T-cell (primary cell): Measurements from ENCODE around the gene EFCC1. TPM values are rescaled to one million over a fixed set of nuclear protein-coding genes. Genes with fewer than 3 reads are reported as not detected.

Source experiments
- ATAC-seq, 4 experiments: fragments of 200-7000 bp in 3 of 4; fragments of 150-1000 bp in 1 of 4; cut with Tn5 transposase; replicated peaks in 1 of 4; 1 replicate in 3 of 4; 2 replicates in 1 of 4; pipeline ENCODE4 v1.10.0; 2021; ENCODE audit warnings: moderate library complexity in 3 of 4, mild to moderate bottlenecking in 2 of 4, moderate number of reproducible peaks in 1 of 4
- CTCF ChIA-PET, 2 donors: fragments of 300-600 bp; sonication (Branson Sonifier 250); formaldehyde crosslinking; loops; one replicate each; lab custom pipeline; 2022; ENCODE audit warnings: antibody characterized with exemption in 2 of 2; lab: Charles Lee
- POLR2A ChIA-PET, 2 donors: fragments of 300-600 bp; sonication (Branson Sonifier 250); formaldehyde crosslinking; loops; one replicate each; lab custom pipeline; 2022; ENCODE audit warnings: antibody characterized with exemption in 2 of 2; lab: Charles Lee
- DNase-seq, 35 experiments: peaks; one replicate each; pipeline versions ENCODE4 v3.0.0 to v3.0.0-alpha.2; 2013 to 2023
- H3K27ac ChIP-seq: one replicate; pipeline ENCODE4 v1.5.1; 2013; ENCODE audit warnings: low read length
- H3K27me3 ChIP-seq, 2 experiments: replicated peaks in 1 of 2; 1 replicate in 1 of 2; 2 replicates in 1 of 2; pipeline versions ENCODE4 v1.6.1 to v1.7.0; 2013; ENCODE audit warnings: low read length in 1 of 2, mixed read lengths in 1 of 2; ENCODE audit not compliant: control insufficient read depth in 2 of 2, insufficient read depth in 2 of 2; ENCODE audit errors: extremely low read depth in 1 of 2
- H3K36me3 ChIP-seq, 2 donors: 1 replicate in 1 of 2; 2 replicates in 1 of 2; pipeline versions ENCODE4 v1.6.1 to v1.7.0; 2013; ENCODE audit warnings: low read length in 1 of 2; ENCODE audit not compliant: control insufficient read depth in 2 of 2, insufficient read depth in 1 of 2; ENCODE audit errors: extremely low read depth in 1 of 2
- H3K4me1 ChIP-seq, 2 experiments: 1 replicate in 1 of 2; 2 replicates in 1 of 2; pipeline versions ENCODE4 v1.6.1 to v1.7.0; 2013; ENCODE audit warnings: low read length in 2 of 2, mixed read lengths in 1 of 2; ENCODE audit not compliant: insufficient read depth in 2 of 2, control insufficient read depth in 1 of 2; ENCODE audit errors: extremely low read depth in 1 of 2
- H3K4me3 ChIP-seq, 2 donors: 1 replicate in 1 of 2; 2 replicates in 1 of 2; pipeline versions ENCODE4 v1.5.1 to v1.7.0; 2013; ENCODE audit warnings: mild to moderate bottlenecking in 2 of 2, low read length in 1 of 2, moderate library complexity in 1 of 2; ENCODE audit not compliant: control insufficient read depth in 1 of 2; ENCODE audit errors: extremely low read depth in 1 of 2
- H3K9me3 ChIP-seq: 2 replicates; pipeline ENCODE4 v1.7.0; 2013
- H3K27ac Mint-ChIP-seq, 2 donors: one replicate each; pipeline ENCODE4 v1.8.0; 2020 to 2021; ENCODE audit warnings: mild to moderate bottlenecking in 2 of 2, mixed read lengths in 2 of 2
- H3K27me3 Mint-ChIP-seq, 2 donors: one replicate each; pipeline ENCODE4 v1.8.0; 2021 to 2022; ENCODE audit warnings: mixed read lengths in 2 of 2
- H3K36me3 Mint-ChIP-seq: one replicate; pipeline ENCODE4 v1.8.0; 2021; ENCODE audit warnings: mixed read lengths
- H3K4me1 Mint-ChIP-seq, 3 donors: one replicate each; pipeline ENCODE4 v1.8.0; 2020 to 2022; ENCODE audit warnings: mixed read lengths in 3 of 3, mild to moderate bottlenecking in 1 of 3
- H3K4me3 Mint-ChIP-seq, 3 donors: one replicate each; pipeline ENCODE4 v1.8.0; 2020 to 2022; ENCODE audit warnings: mild to moderate bottlenecking in 3 of 3, mixed read lengths in 3 of 3, moderate library complexity in 3 of 3
- H3K9me3 Mint-ChIP-seq, 3 donors: one replicate each; pipeline ENCODE4 v1.8.0; 2020 to 2022; ENCODE audit warnings: mixed read lengths in 3 of 3
- WGBS: methylation state at CpG from one replicate; pipeline ENCODE4 v1.1.5; 2013; ENCODE audit warnings: missing lambda C conversion rate; ENCODE audit not compliant: insufficient coverage; 5-methylcytosine and 5-hydroxymethylcytosine counted together
- total RNA-seq, 35 experiments: library from RNA in 6 of 35; stranded (reverse) in 6 of 35; fragments of 120-200 nt in 1 of 35; gene quantifications; one replicate each; pipeline versions ENCODE4 v1.2.1 to v1.2.4 and lab custom pipeline; 2013 to 2026

EFCC1 gene
- total RNA-seq, 5 donors from 2014 or later (not counting 1 experiment from before 2014, with no cell fraction given), result 0.20 to 0.43 (median 0.30) TPM

DNA sequence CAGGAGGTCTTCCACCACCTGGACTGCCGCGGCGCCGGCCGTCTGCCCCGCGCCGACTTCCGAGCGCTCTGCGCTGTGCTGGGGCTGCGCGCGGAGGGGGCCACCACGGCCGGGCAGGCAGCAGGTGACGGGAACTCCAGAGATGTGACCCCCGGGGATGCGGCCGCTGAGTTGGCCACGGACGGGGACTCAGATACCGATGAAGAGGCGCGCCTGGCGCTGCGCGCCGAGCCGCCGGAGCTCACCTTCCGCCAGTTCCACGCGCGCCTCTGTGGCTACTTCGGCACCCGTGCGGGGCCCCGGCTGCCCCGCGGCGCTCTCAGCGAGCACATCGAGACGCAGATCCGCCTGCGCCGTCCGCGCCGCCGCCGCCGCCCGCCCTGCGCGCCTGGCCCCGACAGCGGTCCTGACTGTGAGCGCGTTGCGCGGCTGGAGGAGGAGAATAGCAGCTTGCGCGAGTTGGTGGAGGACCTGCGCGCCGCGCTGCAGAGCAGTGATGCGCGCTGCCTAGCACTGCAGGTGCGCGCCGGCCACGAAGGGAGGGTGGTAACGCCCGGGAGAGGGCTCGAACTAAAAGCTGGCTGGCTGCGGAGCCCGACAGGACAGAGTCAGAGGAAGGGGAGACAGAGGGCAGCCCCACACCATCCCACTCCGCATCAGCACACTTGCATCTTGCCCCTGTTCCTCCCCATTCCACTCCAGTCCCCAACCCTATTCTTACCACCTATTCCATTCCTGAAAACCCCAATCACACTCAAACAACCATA is 885 bp downstream of the EFCC1 start:
- ChIA-PET CTCF (interaction anchor here (0.6 to 3.9 kb wide), 4 partner anchors 14 to 244 kb away, joined by 3 to 49 read pairs (median 11); no protein-coding TSS in a partner anchor), POLR2A (interaction anchor here in 1 of 2 donors (0.6 kb wide), 1 partner anchor 241 kb away, joined by 3 read pairs; no protein-coding TSS in a partner anchor)
- ATAC-seq, result peak; percentile 26 to 46 (median 29)
- Histone ChIP-seq H3K27ac (no peak overlapping the region), H3K4me3 (peak overlapping the region in 1 of 2 donors; percentile 72), H3K27me3 (peaks cover 0 to 47% of the 10 kb centered on the region in 2 experiments), H3K4me1 (peaks cover 23 to 50% of the 10 kb centered on the region in 2 experiments), H3K9me3 (no peaks in the 10 kb centered on the region), H3K36me3 (no peaks in the 10 kb centered on the region)
- peaks cover 14 to 33% of the 10 kb centered on the region in 2 donors for H3K27me3 Mint-ChIP-seq
- peak overlapping the region; percentile 35 to 82 (median 51) for H3K4me3 Mint-ChIP-seq
- peaks cover 50 to 58% (median 51%) of the 10 kb centered on the region in 3 donors for H3K4me1 Mint-ChIP-seq
- H3K9me3 Mint-ChIP-seq, result no peaks in the 10 kb centered on the region
- H3K36me3 Mint-ChIP-seq, result no peaks in the 10 kb centered on the region
- DNase-seq, result peak in 14 of 35 experiments; percentile 14 to 49 (median 25)
- under 1% methylated on average over 78 of the region's 81 CpGs for WGBS
- peak overlapping the region in 1 of 2 donors; percentile 23 for H3K27ac Mint-ChIP-seq

- CTCF ChIA-PET, result interaction anchor here (0.6 to 3.9 kb wide), 7 partner anchors 13 to 244 kb away, joined by 3 to 49 read pairs (median 6); no protein-coding TSS in a partner anchor
- no peak for DNase-seq
- H3K9me3 ChIP-seq, result no peaks in the 10 kb centered on the region
Measured at GRCh38 chr3:129002573-129003569, 1.8 kb downstream of the EFCC1 start.

GRCh38 chr3:129003578-129004112 is 2.5 kb downstream of the EFCC1 start:
- ATAC-seq, result peak; percentile 85 to 90 (median 90)
- ChIA-PET CTCF (interaction anchor here (0.8 to 3.9 kb wide), 8 partner anchors 13 to 243 kb away, joined by 3 to 49 read pairs (median 8); partner anchors contain the start of gene RAB43 (in 1 of the 2)), POLR2A (interaction anchor here in 1 of 2 donors (0.6 kb wide), 1 partner anchor 18 kb away, joined by 3 read pairs; no protein-coding TSS in a partner anchor)
- H3K27ac ChIP-seq, result no peak overlapping the region
- H3K4me1 ChIP-seq, result peaks cover 19 to 50% of the 10 kb centered on the region in 2 experiments
- Mint-ChIP-seq H3K36me3 (no peaks in the 10 kb centered on the region), H3K4me3 (peak overlapping the region; percentile 40 to 82 (median 62)), H3K4me1 (peaks cover 48 to 53% (median 48%) of the 10 kb centered on the region in 3 donors), H3K27ac (no peak overlapping the region), H3K27me3 (peaks cover 14 to 33% of the 10 kb centered on the region in 2 donors), H3K9me3 (no peaks in the 10 kb centered on the region)
- 24% methylated on average over 54 of the region's 55 CpGs for WGBS
- H3K9me3 ChIP-seq, result no peaks in the 10 kb centered on the region
- H3K27me3 ChIP-seq, result peaks cover 0 to 45% of the 10 kb centered on the region in 2 experiments
- H3K4me3 ChIP-seq, result peak overlapping the region in 1 of 2 donors; percentile 15
- peak in 34 of 35 experiments; percentile 21 to 81 (median 48) for DNase-seq
- H3K36me3 ChIP-seq, result no peaks in the 10 kb centered on the region

More at GRCh38 chr3:129002573-129003569, 1.8 kb downstream of the EFCC1 start:
- Histone ChIP-seq H3K4me1 (peaks cover 23 to 50% of the 10 kb centered on the region in 2 experiments), H3K27ac (no peak overlapping the region), H3K4me3 (peak overlapping the region in 1 of 2 donors; percentile 72), H3K36me3 (no peaks in the 10 kb centered on the region), H3K27me3 (peaks cover 0 to 45% of the 10 kb centered on the region in 2 experiments)
- POLR2A ChIA-PET, result interaction anchor here in 1 of 2 donors (0.6 kb wide), 1 partner anchor 19 kb away, joined by 3 read pairs; no protein-coding TSS in a partner anchor
- Mint-ChIP-seq H3K27ac (peak overlapping the region in 1 of 2 donors; percentile 23), H3K27me3 (peaks cover 14 to 33% of the 10 kb centered on the region in 2 donors), H3K4me3 (peak overlapping the region; percentile 40 to 82 (median 62)), H3K4me1 (peaks cover 50 to 58% (median 51%) of the 10 kb centered on the region in 3 donors), H3K36me3 (no peaks in the 10 kb centered on the region), H3K9me3 (no peaks in the 10 kb centered on the region)
- ATAC-seq, result no peak
- WGBS, result 65% methylated on average over 13 of the region's 28 CpGs

- H3K27me3 Mint-ChIP-seq, result peaks cover 14 to 30% of the 10 kb centered on the region in 2 donors
- ATAC-seq, result no peak
- Histone ChIP-seq H3K36me3 (no peaks in the 10 kb centered on the region), H3K27me3 (peaks cover 0 to 43% of the 10 kb centered on the region in 2 experiments), H3K4me1 (peaks cover 11 to 43% of the 10 kb centered on the region in 2 experiments), H3K27ac (no peak overlapping the region), H3K4me3 (no peak overlapping the region), H3K9me3 (no peaks in the 10 kb centered on the region)
- DNase-seq, result no peak
- H3K9me3 Mint-ChIP-seq, result no peaks in the 10 kb centered on the region
- WGBS, result 86% methylated on average over 2 of the region's 6 CpGs
- H3K4me3 Mint-ChIP-seq, result peak overlapping the region in 1 of 3 donors; percentile 22
- H3K36me3 Mint-ChIP-seq, result no peaks in the 10 kb centered on the region
- CTCF ChIA-PET, result interaction anchor here (0.5 to 3.9 kb wide), 10 partner anchors 11 to 256 kb away, joined by 3 to 49 read pairs (median 5); partner anchors contain the start of genes CFAP92 (in 1 of the 2) and RAB43 (in 1 of the 2)
- H3K27ac Mint-ChIP-seq, result peak overlapping the region; percentile 9 to 58
- peaks cover 39 to 46% (median 41%) of the 10 kb centered on the region in 3 donors for H3K4me1 Mint-ChIP-seq
- POLR2A ChIA-PET, result interaction anchor here in 1 of 2 donors (0.6 kb wide), 1 partner anchor 56 kb away, joined by 6 read pairs; no protein-coding TSS in a partner anchor
Measured at GRCh38 chr3:129004639-129005295, 3.7 kb downstream of the EFCC1 start.
